Muscle layer of duodenum (tissue), 2 donors: Measurements from ENCODE around the gene PSMA2.

Experiments
- H3K27ac ChIP-seq: one replicate; pipeline ENCODE4 v1.7.0; 2013; ENCODE audit warnings: mild to moderate bottlenecking, low read length
- H3K27me3 ChIP-seq: one replicate; pipeline ENCODE4 v1.7.0; 2013; ENCODE audit warnings: low read depth, mild to moderate bottlenecking, control low read depth, low read length
- H3K36me3 ChIP-seq, 2 donors: one replicate each; pipeline ENCODE4 v1.7.0; 2013; ENCODE audit warnings: low read length in 2 of 2, control low read depth in 1 of 2, mild to moderate bottlenecking in 1 of 2; ENCODE audit not compliant: insufficient read depth in 2 of 2, control insufficient read depth in 1 of 2
- H3K4me1 ChIP-seq, 2 donors: one replicate each; pipeline ENCODE4 v1.7.0; 2013; ENCODE audit warnings: low read length in 2 of 2, mild to moderate bottlenecking in 2 of 2, control low read depth in 1 of 2, moderate library complexity in 1 of 2; ENCODE audit not compliant: insufficient read depth in 2 of 2, control insufficient read depth in 1 of 2
- H3K4me3 ChIP-seq, 2 donors: one replicate each; pipeline ENCODE4 v1.7.0; 2013; ENCODE audit warnings: low read length in 2 of 2, low read depth in 1 of 2, mild to moderate bottlenecking in 1 of 2
- H3K9me3 ChIP-seq, 2 donors: one replicate each; pipeline ENCODE4 v1.7.0; 2013; ENCODE audit warnings: low read length in 2 of 2, control low read depth in 1 of 2, mild to moderate bottlenecking in 1 of 2; ENCODE audit not compliant: control insufficient read depth in 1 of 2
- donor health status: healthy.

The PSMA2 gene

DNA sequence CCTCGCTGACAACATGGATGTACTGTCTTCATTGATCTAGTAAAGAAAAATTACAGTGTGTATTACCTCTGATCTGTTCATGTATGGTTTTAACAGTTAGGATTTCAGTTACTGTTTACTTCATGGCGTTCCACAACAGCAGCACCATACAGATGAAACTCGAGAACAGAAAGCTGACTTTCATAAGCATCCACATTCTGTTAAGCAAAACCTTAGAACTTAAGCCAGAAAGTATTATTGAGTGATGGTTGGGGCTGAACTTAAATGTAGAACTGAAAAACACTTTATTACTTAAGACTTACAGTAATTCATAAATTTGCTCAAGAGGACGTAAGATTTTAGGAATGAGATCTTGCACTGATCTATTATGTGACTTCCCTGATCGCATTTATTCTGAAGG is 3.9 kb upstream of the PSMA2 start:
- Histone ChIP-seq H3K27ac (no peak overlapping the region), H3K4me1 (peaks cover 14 to 20% of the 10 kb centered on the region in 2 donors), H3K27me3 (no peaks in the 10 kb centered on the region), H3K4me3 (no peak overlapping the region), H3K36me3 (peaks cover 17 to 39% of the 10 kb centered on the region in 2 donors), H3K9me3 (no peaks in the 10 kb centered on the region)

DNA sequence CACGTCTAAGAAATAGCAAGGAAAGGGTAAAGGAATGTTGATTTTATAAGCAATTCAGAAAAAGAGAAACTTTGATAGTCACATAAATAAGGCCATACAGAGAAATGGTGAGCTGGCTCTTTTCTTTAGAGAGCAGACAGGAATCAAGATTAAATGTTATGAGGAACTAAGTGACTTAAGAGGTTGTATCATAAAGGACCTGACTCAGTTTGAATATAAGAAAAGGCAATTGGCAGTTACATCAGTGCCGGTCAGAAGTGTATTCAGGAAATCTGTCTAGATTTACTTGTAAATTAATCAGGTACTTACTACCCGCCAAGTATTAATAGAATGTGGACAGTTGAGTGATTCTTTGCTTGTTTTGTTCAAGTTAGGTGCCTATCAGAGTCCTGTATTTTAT is 2.3 kb upstream of the PSMA2 start:
- Histone ChIP-seq H3K4me1 (peaks cover 20 to 36% of the 10 kb centered on the region in 2 donors), H3K27ac (no peak overlapping the region), H3K36me3 (peaks cover 17 to 38% of the 10 kb centered on the region in 2 donors), H3K9me3 (no peaks in the 10 kb centered on the region), H3K27me3 (no peaks in the 10 kb centered on the region), H3K4me3 (no peak overlapping the region)

DNA sequence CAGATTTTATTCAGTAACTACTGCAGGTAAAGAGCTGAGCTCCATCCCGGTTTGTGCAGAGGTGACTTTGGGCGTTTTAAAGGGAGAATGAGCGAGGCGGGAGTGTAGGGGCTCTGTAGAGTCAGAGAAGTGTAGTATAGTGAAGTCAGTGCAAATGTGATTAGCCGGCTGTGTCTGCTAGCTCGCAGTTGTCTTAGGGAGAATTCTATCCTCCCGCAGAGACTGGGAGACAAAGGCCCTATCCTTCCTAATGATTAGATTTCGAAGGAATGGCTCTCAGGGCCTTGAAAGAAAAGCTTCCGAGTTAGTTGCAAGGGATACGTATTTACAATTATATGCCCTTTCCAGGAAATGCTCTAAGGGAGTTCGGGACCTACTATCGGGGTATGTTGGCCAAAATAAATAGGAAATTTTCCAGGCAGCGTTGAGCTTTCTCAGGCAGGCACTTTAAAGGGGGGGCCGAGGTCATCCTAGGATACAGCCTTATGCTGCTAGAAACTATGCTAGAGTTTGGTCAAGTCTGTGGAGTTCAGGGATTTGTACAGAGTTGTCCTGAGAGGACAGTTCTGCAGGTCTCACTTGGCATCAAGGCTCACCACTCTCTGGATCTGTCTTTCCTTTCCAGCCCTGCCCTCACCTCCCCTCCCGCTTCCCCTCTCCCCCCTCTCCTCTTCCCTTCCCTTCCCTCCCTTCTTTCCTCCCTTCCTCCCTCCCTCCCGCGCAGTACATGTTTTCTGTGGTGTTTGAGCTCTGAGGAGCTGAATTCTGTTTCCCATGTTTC is 1.0 kb upstream of the PSMA2 start:
- Histone ChIP-seq H3K4me1 (peaks cover 25 to 45% of the 10 kb centered on the region in 2 donors), H3K27ac (peak overlapping the region; percentile 91), H3K36me3 (peaks cover 16 to 26% of the 10 kb centered on the region in 2 donors), H3K27me3 (no peaks in the 10 kb centered on the region), H3K9me3 (no peaks in the 10 kb centered on the region), H3K4me3 (peak overlapping the region; percentile 89 to 96)

DNA sequence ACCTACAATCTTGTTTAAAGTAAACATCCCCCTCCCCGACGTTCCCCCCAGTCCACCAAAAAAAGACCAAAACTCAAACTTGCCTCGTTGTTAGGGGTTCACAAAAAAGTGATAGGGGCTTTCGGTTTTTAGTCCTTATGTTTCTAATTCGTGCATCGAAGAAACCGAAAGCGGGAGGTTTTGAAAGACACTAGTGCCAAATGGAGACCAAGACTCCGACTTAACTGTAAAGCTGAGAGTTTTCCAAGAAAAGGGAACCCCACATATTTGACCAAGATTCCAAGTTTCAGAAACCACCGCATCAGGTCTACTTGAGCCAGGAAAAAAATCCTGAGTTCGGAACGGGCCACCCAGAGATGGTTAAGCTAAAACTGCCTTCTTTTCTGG is 534 bp downstream of the PSMA2 start:
- H3K36me3 ChIP-seq = peaks cover 19% of the 10 kb centered on the region in 2 donors
- H3K4me1 ChIP-seq = peaks cover 25 to 45% of the 10 kb centered on the region in 2 donors
- H3K9me3 ChIP-seq = no peaks in the 10 kb centered on the region
- no peaks in the 10 kb centered on the region for H3K27me3 ChIP-seq
- peak overlapping the region; percentile 91 for H3K27ac ChIP-seq
- peak overlapping the region; percentile 89 to 96 for H3K4me3 ChIP-seq

- H3K27me3 ChIP-seq = no peaks in the 10 kb centered on the region
- peaks cover 25 to 45% of the 10 kb centered on the region in 2 donors for H3K4me1 ChIP-seq
- peak overlapping the region; percentile 91 for H3K27ac ChIP-seq
- H3K36me3 ChIP-seq = peaks cover 18 to 21% of the 10 kb centered on the region in 2 donors
- peak overlapping the region; percentile 89 to 96 for H3K4me3 ChIP-seq
- no peaks in the 10 kb centered on the region for H3K9me3 ChIP-seq
Measured at GRCh38 chr7:42930889-42931288, 1.1 kb downstream of the PSMA2 start.

DNA sequence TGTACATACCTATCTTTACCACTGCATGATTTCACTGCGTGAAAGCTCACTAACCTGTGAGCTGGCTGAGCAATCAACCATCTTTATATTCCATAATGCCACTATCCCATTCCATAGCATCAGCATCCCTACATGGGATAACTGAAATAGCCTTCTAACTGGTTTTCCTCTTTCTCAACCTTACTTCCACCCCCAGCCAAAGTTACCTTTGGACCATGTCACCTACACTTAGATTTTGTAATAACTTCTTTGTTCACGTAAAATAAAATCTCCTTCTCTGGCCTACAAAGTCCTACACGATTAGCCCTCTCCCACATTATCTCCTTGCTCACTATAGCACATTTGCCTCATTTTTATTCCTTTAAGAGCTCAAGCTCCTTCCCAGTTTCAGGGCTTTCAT is 2.5 kb downstream of the PSMA2 start:
- peaks cover 22 to 25% of the 10 kb centered on the region in 2 donors for H3K36me3 ChIP-seq
- H3K27ac ChIP-seq = no peak overlapping the region
- H3K27me3 ChIP-seq = no peaks in the 10 kb centered on the region
- H3K4me1 ChIP-seq = peaks cover 23 to 44% of the 10 kb centered on the region in 2 donors
- no peak overlapping the region for H3K4me3 ChIP-seq
- H3K9me3 ChIP-seq = no peaks in the 10 kb centered on the region

GRCh38 chr7:42928754-42929153 is 3.2 kb downstream of the PSMA2 start:
- Histone ChIP-seq H3K36me3 (peaks cover 24 to 27% of the 10 kb centered on the region in 2 donors), H3K4me1 (peaks cover 16 to 37% of the 10 kb centered on the region in 2 donors), H3K27ac (no peak overlapping the region), H3K9me3 (no peaks in the 10 kb centered on the region), H3K27me3 (no peaks in the 10 kb centered on the region), H3K4me3 (no peak overlapping the region)

- Histone ChIP-seq H3K36me3 (peaks cover 43 to 44% of the 10 kb centered on the region in 2 donors), H3K27me3 (no peaks in the 10 kb centered on the region), H3K27ac (no peak overlapping the region), H3K4me3 (no peak overlapping the region), H3K4me1 (peaks cover 11 to 28% of the 10 kb centered on the region in 2 donors), H3K9me3 (no peaks in the 10 kb centered on the region)
Measured at GRCh38 chr7:42926204-42926603, 5.8 kb downstream of the PSMA2 start.

DNA sequence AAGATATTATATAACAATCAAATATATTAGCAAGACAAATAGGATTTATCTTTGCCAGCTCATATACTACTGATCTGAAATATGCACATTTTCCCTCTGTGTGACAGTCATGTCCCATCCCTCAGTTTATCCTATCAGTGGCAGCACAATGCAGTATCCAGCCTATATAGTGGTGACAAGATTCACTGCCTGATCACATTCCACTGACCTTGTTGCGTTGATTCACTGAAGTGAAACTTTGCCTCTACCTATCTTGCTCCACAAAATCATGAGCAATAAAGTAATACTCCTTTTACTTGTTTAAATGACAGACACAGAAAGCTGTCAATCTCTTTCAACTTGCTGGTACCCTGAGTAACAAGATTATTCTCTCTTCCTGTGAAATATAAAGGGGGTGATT is 6.3 kb downstream of the PSMA2 start:
- Histone ChIP-seq H3K27me3 (no peaks in the 10 kb centered on the region), H3K27ac (no peak overlapping the region), H3K4me3 (no peak overlapping the region), H3K36me3 (peaks cover 49 to 50% of the 10 kb centered on the region in 2 donors), H3K4me1 (peaks cover 11 to 22% of the 10 kb centered on the region in 2 donors), H3K9me3 (no peaks in the 10 kb centered on the region)

DNA sequence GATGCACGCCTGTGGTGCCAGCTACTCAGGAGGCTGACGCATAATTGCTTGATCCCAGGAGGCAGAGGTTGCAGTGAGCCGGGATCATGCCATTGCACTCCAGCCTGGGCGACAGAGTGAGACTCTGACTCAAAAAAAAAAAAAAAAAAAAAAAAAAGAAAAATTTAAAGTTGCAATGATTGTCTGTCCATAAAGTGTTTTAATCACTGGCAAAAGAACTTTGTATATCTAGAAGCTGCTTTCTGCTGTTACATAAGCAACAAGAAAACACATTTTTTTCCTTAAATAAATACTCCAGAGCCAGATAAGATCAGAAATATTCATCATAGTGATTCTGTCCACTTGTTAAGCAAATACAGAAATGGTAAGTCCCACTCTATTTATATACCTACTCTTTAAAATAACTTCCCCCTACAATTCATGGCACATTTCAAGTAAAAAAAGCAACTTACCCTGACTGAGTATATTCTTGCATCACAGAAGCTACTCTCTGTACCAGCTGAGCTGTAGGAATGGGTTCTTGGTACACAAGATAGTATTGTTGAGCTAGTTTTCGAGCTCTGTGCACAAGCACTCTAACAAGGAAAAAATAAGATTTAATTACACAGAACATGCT is 7.6 kb downstream of the PSMA2 start:
- no peak overlapping the region for H3K27ac ChIP-seq
- H3K27me3 ChIP-seq = no peaks in the 10 kb centered on the region
- no peaks in the 10 kb centered on the region for H3K9me3 ChIP-seq
- peaks cover 58 to 61% of the 10 kb centered on the region in 2 donors for H3K36me3 ChIP-seq
- no peak overlapping the region for H3K4me3 ChIP-seq
- peaks cover 5 to 9% of the 10 kb centered on the region in 2 donors for H3K4me1 ChIP-seq

DNA sequence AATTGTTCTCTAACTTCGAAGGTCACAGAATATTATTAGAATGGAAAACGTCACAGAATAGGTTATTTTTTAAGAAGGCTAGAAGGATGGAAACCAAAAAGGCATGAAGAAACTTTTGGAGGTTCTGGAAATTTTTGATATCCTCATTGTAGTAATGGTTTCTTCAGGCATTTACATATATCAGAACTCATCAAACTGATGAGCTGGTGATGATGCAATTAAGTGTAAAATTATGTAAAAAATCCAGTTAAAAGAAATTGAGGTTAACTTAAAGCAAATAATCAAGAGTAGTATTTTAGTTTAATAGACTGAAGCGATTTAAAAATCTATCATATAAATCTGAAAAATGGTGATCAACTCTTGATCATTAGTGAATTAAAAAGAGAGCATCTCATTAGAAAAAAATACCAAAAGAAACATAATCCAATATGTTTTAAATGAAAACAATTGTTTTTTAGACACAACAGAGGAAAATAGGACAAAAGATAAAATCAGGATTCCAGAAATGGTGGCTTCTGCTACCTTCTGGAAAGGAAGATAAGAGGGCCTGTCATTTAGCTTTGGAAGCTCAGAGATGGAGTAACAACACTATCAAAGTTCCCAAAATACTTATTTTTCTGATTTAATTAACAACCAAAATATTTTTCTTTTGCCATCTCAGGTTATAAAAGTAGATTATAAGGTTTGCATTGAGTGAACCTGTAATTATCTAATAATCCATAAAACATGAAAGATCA is 9.8 kb downstream of the PSMA2 start:
- H3K27ac ChIP-seq = no peak overlapping the region
- H3K27me3 ChIP-seq = no peaks in the 10 kb centered on the region
- H3K4me1 ChIP-seq = no peaks in the 10 kb centered on the region
- H3K9me3 ChIP-seq = no peaks in the 10 kb centered on the region
- peaks cover 61 to 69% of the 10 kb centered on the region in 2 donors for H3K36me3 ChIP-seq
- H3K4me3 ChIP-seq = no peak overlapping the region
